Adrenal gland (tissue), 12 donors: ENCODE measurements around the gene PDZD7. TPM values are rescaled to one million over a fixed set of nuclear protein-coding genes. Genes with fewer than 3 reads are reported as not detected.

Experiments used
- DNase-seq, 7 donors: peaks; one replicate each; pipeline ENCODE4 v3.0.0-alpha.2; 2019 to 2020
- H3K27ac ChIP-seq, 5 donors: fragments of 200-600 bp; sonication (generic) in 4 of 5; 1 replicate in 3 of 5; 2 replicates in 2 of 5; pipeline versions ENCODE4 v1.5.1 to v1.8.0; 2016 to 2020; ENCODE audit warnings: mild to moderate bottlenecking in 1 of 5
- H3K27me3 ChIP-seq: fragments of 200-600 bp; 2 replicates; pipeline ENCODE4 v1.8.0; 2021
- H3K36me3 ChIP-seq, 2 donors: fragments of 200-600 bp; replicated peaks in 1 of 2; 1 replicate in 1 of 2; 2 replicates in 1 of 2; pipeline versions ENCODE4 v1.5.1 to v1.8.0; 2018 to 2022
- H3K4me1 ChIP-seq, 2 donors: fragments of 200-600 bp; replicated peaks in 1 of 2; 1 replicate in 1 of 2; 2 replicates in 1 of 2; pipeline versions ENCODE4 v1.5.1 to v1.8.0; 2018 to 2021
- H3K4me3 ChIP-seq, 4 donors: fragments of 200-600 bp; sonication (generic) in 3 of 4; one replicate each; pipeline ENCODE4 v1.5.1; 2016 to 2018
- H3K9me3 ChIP-seq, 3 donors: fragments of 200-600 bp; sonication (generic) in 1 of 3; replicated peaks in 1 of 3; 1 replicate in 2 of 3; 2 replicates in 1 of 3; pipeline versions ENCODE4 v1.5.1 to v1.8.0; 2016 to 2021
- CTCF ChIP-seq, 6 experiments: fragments of 450-650 bp in 4 of 6; fragments of 200-600 bp in 2 of 6; sonication (generic) in 1 of 6; IDR thresholded peaks; 1 replicate in 5 of 6; 2 replicates in 1 of 6; pipeline versions ENCODE4 v1.5.1 to v1.8.0; 2016 to 2021; ENCODE audit warnings: antibody characterized with exemption in 6 of 6, mild to moderate bottlenecking in 2 of 6, moderate library complexity in 1 of 6
- POLR2A ChIP-seq, 2 donors: fragments of 450-650 bp; IDR thresholded peaks; one replicate each; pipeline ENCODE4 v1.6.1; 2017; ENCODE audit warnings: antibody characterized with exemption in 2 of 2, mild to moderate bottlenecking in 2 of 2, moderate library complexity in 1 of 2
- WGBS, 4 donors: extraction: QIAGEN DNeasy Blood & Tissue Kit in 2 of 4; methylation state at CpG; one replicate each; pipeline versions ENCODE4 v1.1.5 to v1.1.7; 2013 to 2017; 5-methylcytosine and 5-hydroxymethylcytosine counted together
- intact Hi-C, 2 donors: fragments of 100-400 bp; cut with DNase I; formaldehyde crosslinking; loops; one replicate each; pipeline versions ENCODE4 v1.14.1 to v1.15.0; 2022 to 2023
- microRNA counts, 2 donors: library from miRNA; unstranded; fragments of <30 nt; microRNA quantifications; one replicate each; lab custom pipeline; 2016
- microRNA-seq, 3 donors: library from miRNA; unstranded; fragments of <30 nt; microRNA quantifications; one replicate each; pipeline ENCODE4, GENCODE V29; 2017 to 2020
- polyA plus RNA-seq, 3 donors: library from polyadenylated mRNA; stranded (reverse); fragments of 200-250 nt in 2 of 3; fragments of 350-450 nt in 1 of 3; fragmentation: Illumina TruSeq in 1 of 3; extraction: RNeasy Lipid Tissue Mini Kit (QIAGEN cat#74804) in 1 of 3; gene quantifications; one replicate each; pipeline ENCODE4 v1.2.3, GENCODE V29; 2013 to 2014
- small RNA-seq, 2 donors: library from RNA; depleted of rRNA; stranded (forward); fragments of <200 nt; gene quantifications; one replicate each; pipeline ENCODE3, GENCODE V24; 2016
- total RNA-seq, 9 donors: library from RNA; depleted of rRNA in 4 of 9; stranded (reverse); fragments of >200 nt in 4 of 9; fragments of 120-200 nt in 1 of 9; fragmentation: NEBNext Ultra II Directional in 1 of 9; extraction: Animal tissue kit (Norgen Biotek cat#: 25700) in 1 of 9; gene quantifications; one replicate each; pipeline versions ENCODE4 v1.1.0 to v1.2.4, GENCODE V29; 2013 to 2023
- donor health status: healthy with polysubstance abuse.
- donor health status: Bipolar disorder and iron deficiency.
- donor health status: DM: yes; HTN: yes; CAD: no.
- donor health status: DM: no; HTN: no; CAD: no.
- donor health status: DM: no; HTN: no; CAD: no.
- donor health status: DM: yes; HTN: yes; CAD: no.

The PDZD7 gene
- total and polyA plus RNA-seq, 12 donors, result 0.13 to 3.5 (median 0.60) TPM; not detected in 1

GRCh38 chr10:100963826-100964225 lies 67.1 kb downstream of the PDZD7 start:
- intact Hi-C loops, result no loop called here
- Histone ChIP-seq H3K4me3 (no peak overlapping the region), H3K9me3 (no peaks in the 10 kb centered on the region), H3K27ac (no peak overlapping the region), H3K27me3 (no peaks in the 10 kb centered on the region), H3K36me3 (peaks cover 0 to 35% of the 10 kb centered on the region in 2 donors), H3K4me1 (peaks cover 0 to 12% of the 10 kb centered on the region in 2 donors)
- DNase-seq, result no peak
- TF ChIP-seq POLR2A (IDR thresholded peaks at IDR 0.05), result no peak
- TF ChIP-seq CTCF (IDR thresholded peaks at IDR 0.05), result no peak
- WGBS, 4 donors, result 87 to 100% (median 100%) methylated on average over 1 of the region's 1 CpG

- intact Hi-C loops, result no loop called here
- H3K4me1 ChIP-seq, result peaks cover 0 to 7% of the 10 kb centered on the region in 2 donors
- H3K27ac ChIP-seq, result no peak overlapping the region
- peaks cover 0 to 46% of the 10 kb centered on the region in 2 donors for H3K36me3 ChIP-seq
- TF ChIP-seq POLR2A (IDR thresholded peaks at IDR 0.05) (no peak), CTCF (IDR thresholded peaks at IDR 0.05) (no peak)
- no peak for DNase-seq
- H3K4me3 ChIP-seq, result no peak overlapping the region
- no peaks in the 10 kb centered on the region for H3K9me3 ChIP-seq
- 82 to 92% (median 87%) methylated on average over 4 of the region's 4 CpGs for WGBS, 4 donors
- no peaks in the 10 kb centered on the region for H3K27me3 ChIP-seq
Measured at GRCh38 chr10:100962351-100963080, 68.4 kb downstream of the PDZD7 start.

- TF ChIP-seq POLR2A (IDR thresholded peaks at IDR 0.05), result no peak
- no peak for TF ChIP-seq CTCF (IDR thresholded peaks at IDR 0.05)
- DNase-seq, result no peak
- no peak overlapping the region for H3K4me3 ChIP-seq
- peaks cover 0 to 54% of the 10 kb centered on the region in 2 donors for H3K36me3 ChIP-seq
- H3K4me1 ChIP-seq, result no peaks in the 10 kb centered on the region
- no peaks in the 10 kb centered on the region for H3K9me3 ChIP-seq
- no peak overlapping the region for H3K27ac ChIP-seq
- intact Hi-C loops, result no loop called here
- no peaks in the 10 kb centered on the region for H3K27me3 ChIP-seq
Measured at GRCh38 chr10:100960251-100960650, 70.7 kb downstream of the PDZD7 start.

MicroRNAs encoded within 50 kb of the gene (microRNA counts, 767-probe panel; counts per million panel counts)
- microRNA hsa-miR-608 (lab: Ali Mortazavi, UCI), result 0 counts per million in 2 donors

Small RNA genes within 50 kb of the gene (microRNA-seq; reads per million reads assigned to microRNA genes)
- 0 to 0.45 (median 0) reads per million in 3 donors for gene MIR608

Small RNA genes within 50 kb of the gene (small RNA-seq; reads per million reads assigned to genes)
- 0 reads per million in 2 donors for gene MIR608

Other genes starting within 250 kb of the PDZD7 start
- gene SLF2, start 118.2 kb downstream of the PDZD7 start, total RNA-seq, result 10 to 100 TPM; 19.8 to 88.7 (median 37.4) TPM
- gene SLF2, start 118.2 kb downstream of the PDZD7 start, polyA plus RNA-seq, result 10 to 100 TPM; 20.9 to 34.6 (median 31.2) TPM
- 10 to 100 TPM in 5 of 9 donors, 1 to 10 TPM in 4; 6.0 to 21.5 (median 13.9) TPM for gene SEMA4G, start 61.6 kb downstream of the PDZD7 start, total RNA-seq
- 10 to 100 TPM; 14.1 to 16.8 (median 14.3) TPM for gene SEMA4G, start 61.6 kb downstream of the PDZD7 start, polyA plus RNA-seq
- gene MRPL43, start 43.6 kb downstream of the PDZD7 start, total RNA-seq, result 100 to 1,000 TPM in 7 of 9 donors, 10 to 100 TPM in 2; 92.7 to 214 (median 129) TPM
- gene MRPL43, start 43.6 kb downstream of the PDZD7 start, polyA plus RNA-seq, result 100 to 1,000 TPM in 2 of 3 donors, 10 to 100 TPM in 1; 58.4 to 188 (median 175) TPM
- 10 to 100 TPM in 4 of 9 donors, 1 to 10 TPM in 5; 5.3 to 14.2 (median 9.4) TPM for gene TWNK, start 43.6 kb downstream of the PDZD7 start, total RNA-seq
- 10 to 100 TPM in 1 of 3 donors, 1 to 10 TPM in 2; 7.6 to 21.8 (median 9.0) TPM for gene TWNK, start 43.6 kb downstream of the PDZD7 start, polyA plus RNA-seq
- gene LZTS2, start 31.3 kb downstream of the PDZD7 start, total RNA-seq, result 100 to 1,000 TPM in 4 of 9 donors, 10 to 100 TPM in 5; 30.1 to 161 (median 96.8) TPM
- gene LZTS2, start 31.3 kb downstream of the PDZD7 start, polyA plus RNA-seq, result 100 to 1,000 TPM in 2 of 3 donors, 10 to 100 TPM in 1; 12.2 to 232 (median 126) TPM
- 10 to 100 TPM; 20.4 to 54.0 (median 36.1) TPM for gene SFXN3, start 105 bp upstream of the PDZD7 start, total RNA-seq
- 10 to 100 TPM; 24.1 to 32.8 (median 25.7) TPM for gene SFXN3, start 105 bp upstream of the PDZD7 start, polyA plus RNA-seq
- 1 to 10 TPM; 1.3 to 5.4 (median 2.1) TPM for gene KAZALD1, start 30.9 kb upstream of the PDZD7 start, total RNA-seq
- 1 to 10 TPM in 2 of 3 donors, under 1 TPM in 1; 0.55 to 3.9 (median 2.9) TPM for gene KAZALD1, start 30.9 kb upstream of the PDZD7 start, polyA plus RNA-seq
- not detected for gene TLX1, start 100.2 kb upstream of the PDZD7 start, total RNA-seq
- gene TLX1, start 100.2 kb upstream of the PDZD7 start, polyA plus RNA-seq, result not detected
- gene LBX1, start 198.3 kb upstream of the PDZD7 start, total RNA-seq, result under 1 TPM in 1 of 9 donors, not detected in 8; 0.14 TPM
- not detected for gene LBX1, start 198.3 kb upstream of the PDZD7 start, polyA plus RNA-seq